Measurements from ENCODE around the gene CEP85. TPM values are rescaled to one million over a fixed set of nuclear protein-coding genes. Genes with fewer than 3 reads are reported as not detected.
A peak's percentile ranks its signal among the peaks of the same experiment; 100 is the strongest.
"Not testable (repeated sequence)": the region's sequence is repeated elsewhere in the genome, so short reads cannot be mapped to it uniquely, and the experiment has no call there.

CEP85 gene
- polyA plus RNA-seq, 3 donors: 13.7 to 18.9 (median 15.0) TPM

- DNase-seq (ENCODE audit: low read depth in 3 of 3, low spot score in 2 of 3): no peak
Observed at GRCh38 chr1:26221094-26221493, 12.9 kb upstream of the CEP85 start.

- no peak for DNase-seq (ENCODE audit: low read depth in 3 of 3, low spot score in 2 of 3)
Observed at GRCh38 chr1:26224606-26225005, 9.4 kb upstream of the CEP85 start.

DNA sequence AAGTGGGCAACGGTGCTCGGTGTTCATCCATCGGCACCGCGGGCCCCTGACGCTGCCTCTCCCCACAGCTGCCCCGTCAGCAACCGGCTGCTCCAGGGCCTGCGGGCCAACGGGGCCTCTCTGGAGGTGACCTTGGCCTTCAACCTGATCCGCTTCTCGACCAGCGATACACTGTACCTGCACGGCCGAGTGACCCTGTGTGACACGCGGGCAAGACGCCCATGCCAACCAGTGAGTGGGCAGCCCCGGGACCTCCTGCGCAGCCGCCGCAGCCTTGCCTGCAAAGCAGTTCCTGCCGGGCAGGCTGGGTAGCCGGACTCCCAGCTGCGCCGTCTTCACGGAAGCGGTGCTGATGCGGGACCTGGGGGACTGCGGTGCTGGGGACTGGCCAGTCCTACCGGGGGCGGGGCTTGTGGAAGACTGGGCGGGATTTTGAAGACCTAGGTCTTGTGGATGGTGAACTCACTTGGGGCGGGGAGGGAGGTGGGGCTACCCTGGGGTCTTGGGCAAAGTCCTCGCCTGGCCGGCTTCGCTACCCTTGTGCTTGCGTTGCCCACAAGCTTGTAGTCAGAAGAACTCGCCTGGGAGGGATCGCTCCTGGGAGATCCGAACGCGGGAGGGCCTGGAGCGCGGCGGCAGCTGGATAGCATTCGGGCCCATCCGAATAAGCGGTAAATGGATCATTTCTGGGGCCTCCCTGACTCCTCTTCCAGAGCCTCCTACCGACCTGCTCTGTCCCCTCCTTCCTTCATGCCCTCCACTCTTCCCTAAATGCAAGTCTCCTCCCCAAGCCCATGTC is 8.8 kb upstream of the CEP85 start:
- DNase-seq (ENCODE audit: low read depth in 3 of 3, low spot score in 2 of 3): peak in 1 of 3 donors; percentile 29

- DNase-seq (ENCODE audit: low read depth in 3 of 3, low spot score in 2 of 3): not testable (repeated sequence)
Observed at GRCh38 chr1:26230682-26231081, 3.3 kb upstream of the CEP85 start.

DNA sequence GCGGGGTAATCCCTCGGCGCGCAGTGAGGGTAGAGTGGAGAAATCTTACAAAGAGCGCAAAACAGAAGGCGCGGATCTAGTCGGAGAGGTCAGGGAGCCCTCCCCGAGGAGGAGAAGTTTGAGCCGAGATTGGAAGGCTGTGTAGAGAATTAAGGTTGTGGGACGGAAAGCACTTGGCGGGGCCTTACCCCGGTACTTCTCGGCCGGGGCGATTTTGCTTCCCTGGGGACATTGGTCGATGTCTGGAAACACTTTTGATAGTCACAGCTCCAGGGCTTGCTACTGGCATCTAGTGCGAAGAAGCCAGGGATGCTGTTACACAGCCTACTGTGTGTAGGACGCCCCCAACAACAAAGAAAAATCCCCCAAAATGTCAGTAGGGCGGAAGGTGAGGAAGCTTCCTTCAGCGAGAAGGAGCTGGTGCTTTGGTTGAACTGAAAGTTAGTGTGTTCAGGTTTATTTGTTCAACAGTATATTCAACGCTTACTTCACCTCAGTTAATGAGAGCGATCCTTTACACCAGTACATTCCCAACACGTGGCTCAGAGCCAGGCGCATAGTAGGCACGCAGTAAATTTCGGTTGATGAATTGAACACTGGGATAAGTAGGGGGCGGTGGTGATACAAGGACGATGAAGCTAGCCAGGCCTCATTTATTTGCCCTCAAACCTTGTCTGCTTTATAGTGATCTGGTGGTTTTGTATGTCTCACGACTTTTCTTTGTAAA is 807 bp downstream of the CEP85 start:
- DNase-seq (ENCODE audit: low read depth in 3 of 3, low spot score in 2 of 3): peak in 1 of 3 donors; percentile 19

- no peak for DNase-seq (ENCODE audit: low read depth in 3 of 3, low spot score in 2 of 3)
Observed at GRCh38 chr1:26237230-26237966, 3.4 kb downstream of the CEP85 start.

- no peak for DNase-seq (ENCODE audit: low read depth in 3 of 3, low spot score in 2 of 3)
Observed at GRCh38 chr1:26239936-26240335, 5.9 kb downstream of the CEP85 start.

- no peak for DNase-seq (ENCODE audit: low read depth in 3 of 3, low spot score in 2 of 3)
Observed at GRCh38 chr1:26252718-26253117, 18.7 kb downstream of the CEP85 start.

DNA sequence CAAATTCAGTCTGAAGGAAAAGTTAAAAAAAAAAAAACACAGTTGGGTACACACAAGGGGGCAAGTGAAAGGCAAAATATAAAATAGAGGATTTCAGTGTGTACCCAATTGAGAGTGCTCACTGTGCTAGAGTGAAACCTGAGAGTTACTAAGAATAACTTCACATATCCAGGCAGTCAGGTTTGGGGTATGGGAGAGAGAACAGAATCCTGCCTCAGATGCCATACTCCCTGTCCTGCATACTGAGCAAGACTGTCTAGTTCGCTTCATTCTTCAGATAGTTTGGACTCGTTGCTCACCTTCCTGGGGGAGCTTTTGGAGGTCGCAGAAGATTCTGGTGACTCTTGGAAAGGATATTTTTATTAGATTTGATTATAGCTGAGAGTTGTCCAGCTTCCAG is 20.4 kb downstream of the CEP85 start:
- DNase-seq (ENCODE audit: low read depth in 3 of 3, low spot score in 2 of 3): no peak

GRCh38 chr1:26257222-26257621 is 23.2 kb downstream of the CEP85 start:
- DNase-seq (ENCODE audit: low read depth in 3 of 3, low spot score in 2 of 3): no peak

DNA sequence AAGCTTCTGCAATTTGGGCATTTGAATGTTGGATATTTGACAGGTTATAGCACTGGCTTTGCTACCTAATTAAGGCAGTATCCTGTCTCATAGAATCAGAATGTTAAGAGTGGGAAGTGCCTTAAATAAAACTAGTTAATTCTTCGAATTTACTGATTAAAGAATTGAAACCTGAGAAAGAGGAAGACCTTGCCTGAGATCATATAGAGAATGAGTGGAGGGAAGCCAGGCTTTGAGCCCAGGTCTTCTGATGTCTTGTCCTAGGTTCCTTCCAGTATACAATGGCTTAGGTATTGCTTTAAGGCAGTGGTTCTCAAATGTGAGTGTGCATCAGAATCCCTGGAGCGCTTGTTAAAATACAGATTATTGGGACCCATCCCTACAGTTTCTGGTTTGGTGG is 25.0 kb downstream of the CEP85 start:
- no peak for DNase-seq (ENCODE audit: low read depth in 3 of 3, low spot score in 2 of 3)

GRCh38 chr1:26259578-26259977 is 25.6 kb downstream of the CEP85 start:
- no peak for DNase-seq (ENCODE audit: low read depth in 3 of 3, low spot score in 2 of 3)

- DNase-seq (ENCODE audit: low read depth in 3 of 3, low spot score in 2 of 3): no peak
Observed at GRCh38 chr1:26263212-26263611, 29.2 kb downstream of the CEP85 start.

GRCh38 chr1:26265405-26265804 is 31.4 kb downstream of the CEP85 start:
- no peak for DNase-seq (ENCODE audit: low read depth in 3 of 3, low spot score in 2 of 3)

- no peak for DNase-seq (ENCODE audit: low read depth in 3 of 3, low spot score in 2 of 3)
Observed at GRCh38 chr1:26268290-26269197, 34.5 kb downstream of the CEP85 start.

- DNase-seq (ENCODE audit: low read depth in 3 of 3, low spot score in 2 of 3): no peak
Observed at GRCh38 chr1:26269198-26269550, 35.2 kb downstream of the CEP85 start.

DNA sequence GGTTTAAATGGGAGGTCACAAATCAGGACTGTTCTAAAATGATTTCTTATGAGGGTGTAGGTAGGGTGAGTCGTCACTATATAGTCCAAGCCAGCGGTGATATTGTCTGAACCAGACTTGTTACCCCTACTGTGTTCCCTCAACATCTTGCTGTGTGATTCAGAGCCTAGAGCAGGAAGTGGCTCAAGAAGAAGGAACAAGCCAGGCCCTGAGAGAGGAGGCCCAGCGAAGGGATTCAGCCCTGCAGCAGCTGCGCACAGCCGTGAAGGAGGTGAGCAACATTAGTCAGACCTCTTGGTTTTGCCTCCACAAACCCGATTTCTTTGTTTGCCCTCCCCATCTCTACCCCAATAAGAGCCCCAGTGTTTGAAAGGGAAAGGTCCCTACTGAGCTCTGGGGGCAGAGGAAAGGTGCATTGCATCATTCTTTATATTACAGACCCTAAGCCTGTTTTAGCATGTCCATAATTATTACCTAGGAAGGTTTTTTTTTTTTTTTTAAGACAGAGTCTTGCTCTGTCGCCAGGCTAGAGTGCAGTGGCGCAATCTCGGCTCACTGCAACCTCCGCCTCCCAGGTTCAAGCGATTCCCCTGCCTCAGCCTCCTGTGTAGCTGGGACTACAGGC is 40.9 kb downstream of the CEP85 start:
- DNase-seq (ENCODE audit: low read depth in 3 of 3, low spot score in 2 of 3): no peak

- peak; percentile 39 to 53 (median 49) for DNase-seq (ENCODE audit: low read depth in 3 of 3, low spot score in 2 of 3)
Observed at GRCh38 chr1:26275580-26276431, 41.8 kb downstream of the CEP85 start.

- no peak for DNase-seq (ENCODE audit: low read depth in 3 of 3, low spot score in 2 of 3)
Observed at GRCh38 chr1:26276432-26276838, 42.4 kb downstream of the CEP85 start.

Data from right renal cortex interstitium (tissue), 3 donors.